ENCODE results near the gene GHITM.

GHITM gene

DNA sequence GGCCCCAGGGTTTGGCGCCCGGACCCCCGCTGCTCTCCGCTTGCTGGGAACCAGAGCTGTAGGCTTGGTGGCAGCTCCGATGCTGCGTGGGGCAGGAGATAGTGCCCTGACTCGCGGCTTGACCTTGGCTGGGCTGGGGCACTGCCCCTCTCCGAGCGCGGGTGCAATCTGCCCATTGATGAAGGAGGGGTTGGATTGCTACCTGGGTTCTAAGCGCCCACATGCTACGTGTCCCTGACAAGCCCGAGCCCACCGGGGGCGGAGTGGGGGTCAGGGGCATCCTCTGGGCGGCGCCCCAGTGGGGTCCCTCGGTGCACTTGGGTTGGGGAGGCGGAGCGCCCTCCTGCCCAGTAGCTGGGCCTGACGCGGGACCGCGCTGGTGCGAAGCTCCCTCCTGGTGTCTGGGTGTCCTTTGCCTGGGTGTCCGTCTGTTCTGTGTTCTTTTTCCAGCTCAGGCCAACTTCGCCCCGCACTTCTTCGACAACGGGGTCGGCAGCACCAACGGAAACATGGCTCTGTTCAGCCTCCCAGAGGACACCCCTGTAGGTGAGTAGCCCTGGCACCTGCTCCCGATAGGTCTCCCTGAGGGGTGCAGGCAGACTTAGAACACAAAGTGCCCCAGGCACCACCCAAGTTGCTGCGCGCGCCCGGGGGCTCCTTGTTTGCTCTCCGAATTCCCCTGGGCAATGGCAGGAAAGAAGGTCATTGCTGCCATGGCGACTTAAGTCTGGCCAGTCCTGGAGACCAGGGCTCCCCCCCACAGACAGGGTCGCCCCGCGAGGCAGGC lies 55.9 kb downstream of the GHITM start:
- DNase-seq (ENCODE audit: low read depth, low spot score) = no peak
- H3K27ac ChIP-seq = no peak overlapping the region

DNA sequence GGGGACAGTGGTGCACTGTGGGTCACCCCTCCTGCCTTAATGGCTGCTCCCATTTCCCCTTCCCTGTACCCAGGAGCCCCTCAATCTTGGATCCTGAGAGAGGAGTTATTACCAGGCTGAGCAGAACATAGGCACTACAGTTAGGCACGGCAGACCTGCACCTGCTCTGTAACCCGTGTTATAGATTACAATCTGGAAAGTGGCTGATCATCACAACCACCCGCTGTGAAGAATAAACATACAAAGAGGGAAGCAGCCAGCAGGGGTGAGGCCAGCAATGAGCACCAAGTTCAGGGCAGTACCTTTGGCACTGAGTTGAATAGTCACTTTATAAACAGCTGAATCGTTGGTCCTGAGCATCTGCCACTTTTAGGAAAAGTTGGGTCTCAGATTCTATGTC lies 56.8 kb downstream of the GHITM start:
- H3K27ac ChIP-seq = no peak overlapping the region
- DNase-seq (ENCODE audit: low read depth, low spot score) = no peak

DNA sequence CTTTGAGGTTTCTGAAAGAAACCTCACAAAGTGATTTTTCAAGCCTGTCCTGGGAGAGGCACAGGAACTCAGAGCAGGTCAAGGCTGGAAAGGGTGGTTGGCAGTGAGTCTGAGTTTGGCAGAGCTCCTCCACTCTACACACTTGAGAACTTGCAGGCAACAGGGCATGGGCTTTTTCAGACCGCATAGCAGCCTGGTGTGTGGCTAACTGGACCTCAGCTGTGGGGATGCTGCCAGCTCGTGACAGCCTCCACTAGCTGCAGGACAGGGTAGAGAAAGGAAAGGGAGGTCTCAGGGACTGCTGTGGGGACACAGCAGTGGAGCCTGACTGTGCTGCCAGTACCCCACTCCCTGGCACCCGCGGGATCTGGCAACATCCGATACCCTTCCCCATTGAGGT lies 57.6 kb downstream of the GHITM start:
- H3K27ac ChIP-seq = no peak overlapping the region
- no peak for DNase-seq (ENCODE audit: low read depth, low spot score)

DNA sequence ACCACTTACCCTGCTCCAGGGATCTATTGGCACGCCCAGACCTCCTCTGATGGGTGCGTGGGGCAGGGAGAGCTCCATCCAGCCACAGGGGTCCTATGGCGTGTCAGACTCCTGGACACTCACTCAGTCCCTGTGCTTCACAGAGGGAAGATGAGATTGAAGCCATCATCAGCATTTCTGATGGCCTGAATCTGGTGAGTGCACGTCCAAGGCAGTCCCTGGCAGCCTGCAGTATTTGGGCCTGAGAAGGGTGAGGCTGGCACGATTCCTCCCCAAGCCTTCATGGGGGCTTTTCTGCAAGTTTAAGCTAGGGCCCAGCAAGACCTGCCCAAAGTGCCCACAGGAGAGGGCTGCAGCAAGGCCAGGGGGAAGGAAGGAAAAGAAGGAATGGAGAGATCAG lies 58.3 kb downstream of the GHITM start:
- DNase-seq (ENCODE audit: low read depth, low spot score) = no peak
- no peak overlapping the region for H3K27ac ChIP-seq

DNA sequence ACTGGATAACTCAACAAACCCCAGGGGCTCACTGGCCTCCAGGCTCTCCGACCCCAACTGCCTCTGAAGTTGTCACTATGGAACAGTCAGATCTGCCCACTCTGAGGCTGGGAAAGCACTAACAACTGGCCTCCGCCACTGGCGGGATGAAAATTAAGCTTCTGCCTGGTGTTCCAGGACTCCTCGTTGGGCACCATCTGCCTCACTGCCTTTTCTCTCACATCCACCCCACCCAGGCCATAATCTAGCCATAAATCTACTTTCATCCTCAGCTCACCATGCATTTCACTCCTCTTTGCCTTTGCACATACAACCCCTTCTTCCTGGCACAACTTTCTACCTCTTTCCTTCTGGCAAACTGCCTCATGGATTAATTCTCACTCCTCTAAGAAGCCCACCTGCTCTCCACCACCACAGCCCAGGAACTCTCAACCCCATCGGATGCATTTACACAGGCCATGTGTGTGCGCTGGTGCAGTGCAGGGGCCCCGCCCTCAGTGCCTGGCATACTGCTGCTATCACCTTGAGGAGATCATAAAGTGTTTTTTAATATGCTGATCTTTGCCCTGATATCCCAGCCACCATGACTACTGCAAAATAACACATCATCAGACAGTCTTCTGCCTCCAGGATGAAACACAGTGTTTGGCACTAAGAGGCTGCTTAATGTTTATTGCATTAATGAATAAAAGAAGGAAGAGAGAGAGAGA lies 59.1 kb downstream of the GHITM start:
- DNase-seq (ENCODE audit: low read depth, low spot score) = no peak
- H3K27ac ChIP-seq = no peak overlapping the region

DNA sequence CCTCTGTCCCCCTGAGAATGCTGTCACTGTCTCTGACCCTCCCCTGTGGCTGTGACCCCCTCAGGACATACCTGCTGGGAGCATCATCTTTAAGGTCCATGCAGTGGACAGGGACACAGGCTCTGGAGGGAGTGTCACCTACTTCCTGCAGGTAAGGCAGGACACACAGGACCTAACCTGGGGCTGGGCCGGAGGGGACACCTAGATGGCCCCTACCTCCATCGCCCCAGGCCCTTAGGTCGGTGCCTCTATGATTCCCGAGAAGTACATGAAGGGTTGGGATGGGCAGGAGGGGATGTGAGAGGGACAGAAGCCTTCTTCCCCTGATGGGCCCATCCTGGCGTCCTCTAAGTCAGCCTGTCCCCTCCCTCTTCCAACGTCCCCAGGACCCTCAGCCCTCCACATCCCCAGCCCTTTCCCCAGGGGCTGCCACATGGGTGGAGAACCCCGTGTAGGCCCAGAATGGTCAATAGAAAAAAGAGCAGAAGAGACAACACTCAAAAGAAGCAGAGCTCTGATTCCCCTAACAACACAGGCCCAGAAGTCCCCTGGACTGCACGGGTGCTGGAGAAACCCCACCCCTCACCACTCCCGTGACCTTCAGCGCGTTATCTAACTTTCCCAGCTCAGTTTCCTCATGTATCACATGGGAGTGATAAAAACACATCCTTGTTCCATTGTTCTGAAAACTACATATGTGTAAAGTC lies 61.4 kb downstream of the GHITM start:
- DNase-seq (ENCODE audit: low read depth, low spot score) = no peak
- no peak overlapping the region for H3K27ac ChIP-seq

DNA sequence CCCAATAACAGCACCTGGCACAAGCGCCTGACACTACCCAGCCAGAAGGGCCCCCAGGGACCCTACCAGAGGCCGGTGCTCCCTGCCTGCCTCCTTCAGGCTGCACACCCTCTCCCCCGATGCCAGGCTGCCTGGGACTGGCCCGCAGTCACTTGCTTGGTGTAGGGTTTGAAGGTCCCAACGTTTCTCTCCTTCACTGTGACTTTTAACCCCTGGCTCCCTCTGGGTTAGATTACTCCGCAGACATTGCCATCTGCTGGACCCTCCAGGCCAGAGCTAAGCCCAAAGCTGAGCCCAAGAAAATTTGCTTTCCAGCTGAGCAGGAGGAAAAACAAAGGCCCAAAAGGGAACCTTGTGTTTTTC lies 61.9 kb downstream of the GHITM start:
- no peak for DNase-seq (ENCODE audit: low read depth, low spot score)
- no peak overlapping the region for H3K27ac ChIP-seq

DNA sequence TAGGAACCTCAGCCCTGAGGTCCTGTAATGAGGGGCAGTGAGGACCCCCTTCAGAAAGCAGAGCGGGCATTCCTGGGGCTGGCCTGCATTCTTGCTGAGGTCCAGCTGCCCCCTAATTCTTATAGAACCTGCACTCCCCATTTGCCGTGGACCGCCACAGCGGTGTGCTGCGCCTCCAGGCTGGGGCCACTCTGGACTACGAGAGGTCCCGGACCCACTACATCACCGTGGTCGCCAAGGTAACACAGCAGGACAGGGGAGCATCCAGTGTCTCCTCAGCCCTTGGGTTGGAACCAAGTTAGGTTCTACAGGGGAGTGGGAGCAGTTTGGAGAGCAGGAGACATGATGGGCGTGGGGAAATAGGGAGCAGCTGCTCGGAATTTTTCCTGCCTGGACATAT lies 62.4 kb downstream of the GHITM start:
- DNase-seq (ENCODE audit: low read depth, low spot score) = no peak
- H3K27ac ChIP-seq = no peak overlapping the region

DNA sequence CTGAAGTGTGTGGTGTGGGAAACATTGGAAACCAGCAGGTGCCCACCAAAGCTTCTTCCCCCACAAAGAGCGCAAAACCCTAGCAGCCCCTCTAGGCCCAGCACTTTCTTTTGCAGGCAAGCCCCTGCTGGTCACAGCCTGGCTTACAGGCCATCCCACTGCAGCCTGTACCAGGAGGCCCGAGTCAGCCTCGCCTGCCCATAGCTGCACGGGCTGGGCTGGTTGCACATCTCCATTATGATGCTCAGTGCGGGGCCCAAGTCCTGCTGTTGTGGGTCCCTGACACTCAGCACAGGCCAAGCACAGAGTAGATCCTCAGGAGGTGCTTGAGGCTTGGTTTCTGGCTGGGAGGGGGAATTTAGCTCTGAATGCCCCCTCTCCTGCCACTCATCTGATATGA lies 63.0 kb downstream of the GHITM start:
- H3K27ac ChIP-seq = no peak overlapping the region
- DNase-seq (ENCODE audit: low read depth, low spot score) = no peak

Data from epithelial cell of prostate (primary cell).